ENCODE data around the gene ARHGEF17. TPM values are rescaled to one million over a fixed set of nuclear protein-coding genes. Genes with fewer than 3 reads are reported as not detected.
"Not testable (repeated sequence)": the region's sequence is repeated elsewhere in the genome, so short reads cannot be mapped to it uniquely, and the experiment has no call there.

The ARHGEF17 gene
- total RNA-seq, 4 donors from 2014 or later, result 54.0 to 125 (median 61.4) TPM

GRCh38 chr11:73270016-73270854, 37.8 kb upstream of the ARHGEF17 start:
- no peak for TF ChIP-seq CTCF (IDR thresholded peaks at IDR 0.05)
- TF ChIP-seq POLR2A (IDR thresholded peaks at IDR 0.05), result no peak
- H3K27me3 ChIP-seq, result no peaks in the 10 kb centered on the region
- no peak for DNase-seq

GRCh38 chr11:73270855-73271477, 37.1 kb upstream of the ARHGEF17 start:
- Histone ChIP-seq H3K27me3 (no peaks in the 10 kb centered on the region), H3K4me3 (replicated peaks in 1 of 3) (no peak overlapping the region), H3K36me3 (no peaks in the 10 kb centered on the region), H3K4me1 (peaks cover 5 to 38% of the 10 kb centered on the region in 2 donors), H3K27ac (no peak overlapping the region), H3K9me3 (no peaks in the 10 kb centered on the region)
- 89% methylated on average over 18 of the region's 18 CpGs for WGBS, 2 donors
- DNase-seq, result no peak
- TF ChIP-seq POLR2A (IDR thresholded peaks at IDR 0.05) (no peak), CTCF (IDR thresholded peaks at IDR 0.05) (no peak)
- intact Hi-C loops (cut with DNase I), result no loop called here

More at GRCh38 chr11:73270016-73270854, 37.8 kb upstream of the ARHGEF17 start:
- Histone ChIP-seq H3K9me3 (no peaks in the 10 kb centered on the region), H3K4me3 (replicated peaks in 1 of 3) (no peak overlapping the region), H3K27ac (peak overlapping the region in 1 of 3 donors; percentile 23), H3K4me1 (peaks cover 5 to 38% of the 10 kb centered on the region in 2 donors), H3K36me3 (no peaks in the 10 kb centered on the region)
- WGBS, 2 donors, result 80 to 100% methylated on average over 2 of the region's 7 CpGs
- intact Hi-C loops (cut with DNase I), result no loop called here

GRCh38 chr11:73271478-73271865, 36.6 kb upstream of the ARHGEF17 start:
- H3K36me3 ChIP-seq; DNase-seq; H3K9me3 ChIP-seq; H3K4me3 ChIP-seq (replicated peaks in 1 of 3); H3K27ac ChIP-seq; intact Hi-C loops (cut with DNase I); H3K27me3 ChIP-seq: not testable (repeated sequence)
- 86 to 91% methylated on average over 10 of the region's 10 CpGs for WGBS, 2 donors
- H3K4me1 ChIP-seq, result peaks cover 5 to 38% of the 10 kb centered on the region in 2 donors

- Histone ChIP-seq H3K27me3 (no peaks in the 10 kb centered on the region), H3K9me3 (no peaks in the 10 kb centered on the region), H3K36me3 (no peaks in the 10 kb centered on the region), H3K27ac (peak within 1 kb of the TSS; percentile 7 to 39 (median 22)), H3K4me3 (replicated peaks in 1 of 3) (no peak within 1 kb of the TSS), H3K4me1 (peaks cover 5 to 38% of the 10 kb centered on the region in 2 donors)
- WGBS, 2 donors, result 78 to 89% methylated on average over 15 to 17 of the region's 17 CpGs
- DNase-seq, result no peak
- intact Hi-C loops (cut with DNase I), result no loop called here
- TF ChIP-seq CTCF (IDR thresholded peaks at IDR 0.05), result no peak
- TF ChIP-seq POLR2A (IDR thresholded peaks at IDR 0.05), result no peak
These were observed 36.0 kb upstream of the ARHGEF17 start, which contains the start of gene P2RY6 for GRCh38 chr11:73271936-73272679. Gene P2RY6, plus strand, starts transcription at chr11:73272338. Its CDS starts 24,181 bp downstream, at chr11:73296519.

GRCh38 chr11:73272680-73273038, 35.4 kb upstream of the ARHGEF17 start:
- TF ChIP-seq POLR2A (IDR thresholded peaks at IDR 0.05) (no peak), CTCF (IDR thresholded peaks at IDR 0.05) (no peak)
- 89 to 95% methylated on average over 7 of the region's 7 CpGs for WGBS, 2 donors
- Histone ChIP-seq H3K9me3 (no peaks in the 10 kb centered on the region), H3K27ac (peak overlapping the region; percentile 7 to 39 (median 22)), H3K27me3 (no peaks in the 10 kb centered on the region), H3K36me3 (no peaks in the 10 kb centered on the region), H3K4me1 (peaks cover 5 to 38% of the 10 kb centered on the region in 2 donors), H3K4me3 (replicated peaks in 1 of 3) (no peak overlapping the region)
- DNase-seq, result no peak
- intact Hi-C loops (cut with DNase I), result no loop called here

All from thyroid gland (tissue), 4 donors.